HFFc6 (cell line): ENCODE results near the gene CACNB4. TPM values are rescaled to one million over a fixed set of nuclear protein-coding genes. Genes with fewer than 3 reads are reported as not detected.
"Not testable (repeated sequence)": the region's sequence is repeated elsewhere in the genome, so short reads cannot be mapped to it uniquely, and the experiment has no call there.

Experiments
- DNase-seq: peaks from one replicate; pipeline ENCODE4 v3.0.0-alpha.2; 2018
- H3K27ac Mint-ChIP-seq: 2 replicates; pipeline ENCODE4 v1.8.0; 2020; ENCODE audit warnings: mild to moderate bottlenecking, mixed read lengths
- H3K27me3 Mint-ChIP-seq: 2 replicates; pipeline ENCODE4 v1.8.0; 2021; ENCODE audit warnings: mild to moderate bottlenecking, moderate library complexity, mixed read lengths; ENCODE audit not compliant: insufficient read depth
- H3K36me3 Mint-ChIP-seq: 2 replicates; pipeline ENCODE4 v1.8.0; 2021; ENCODE audit warnings: low read depth, mixed read lengths
- H3K4me1 Mint-ChIP-seq: 2 replicates; pipeline ENCODE4 v1.8.0; 2020; ENCODE audit warnings: low read depth, mixed read lengths
- H3K4me3 Mint-ChIP-seq: 2 replicates; pipeline ENCODE4 v1.8.0; 2020; ENCODE audit warnings: mild to moderate bottlenecking, moderate library complexity, mixed read lengths
- H3K9me3 Mint-ChIP-seq: 2 replicates; pipeline ENCODE4 v1.8.0; 2020; ENCODE audit warnings: mild to moderate bottlenecking, mixed read lengths
- total RNA-seq, 6 experiments: library from RNA; stranded (reverse); fragmentation: NEBNext Ultra II Directional; extraction: Animal tissue kit (Norgen Biotek cat#: 25700); gene quantifications; 2 replicates in 1 of 6; 3 replicates in 5 of 6; pipeline ENCODE4 v1.2.3, GENCODE V29; 2021
- TF ChIP-seq, protein P1 (sequence below): fragments of 200-600 bp; sonication (generic); IDR thresholded peaks from 2 replicates; pipeline ENCODE4 v1.5.0; 2021; ENCODE audit warnings: antibody characterized with exemption, mild to moderate bottlenecking

The CACNB4 gene
- total RNA-seq, 6 experiments from 2014 or later = 0.05 to 0.23 (median 0.21) TPM; not detected in 3

DNA sequence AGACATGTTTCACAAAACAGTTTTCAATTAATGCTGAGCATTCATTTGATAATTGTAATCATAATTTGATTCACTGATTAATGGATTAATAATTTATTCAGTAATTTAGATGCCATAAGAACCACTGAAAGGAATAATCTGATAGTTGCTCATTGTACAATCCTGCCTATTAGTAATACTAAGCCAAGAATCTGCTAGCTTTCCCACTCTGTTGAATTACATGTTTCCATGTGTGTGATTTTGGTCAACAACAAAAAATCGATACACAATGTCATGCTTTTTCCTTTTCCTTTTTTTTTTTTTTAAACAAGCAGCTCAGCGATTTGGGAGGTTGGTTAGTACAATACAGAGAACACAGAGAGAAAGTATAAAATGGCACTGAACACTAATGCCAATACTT lies 296.5 kb downstream of the CACNB4 start:
- H3K4me3 Mint-ChIP-seq = no peak overlapping the region
- TF ChIP-seq, protein P1, sequence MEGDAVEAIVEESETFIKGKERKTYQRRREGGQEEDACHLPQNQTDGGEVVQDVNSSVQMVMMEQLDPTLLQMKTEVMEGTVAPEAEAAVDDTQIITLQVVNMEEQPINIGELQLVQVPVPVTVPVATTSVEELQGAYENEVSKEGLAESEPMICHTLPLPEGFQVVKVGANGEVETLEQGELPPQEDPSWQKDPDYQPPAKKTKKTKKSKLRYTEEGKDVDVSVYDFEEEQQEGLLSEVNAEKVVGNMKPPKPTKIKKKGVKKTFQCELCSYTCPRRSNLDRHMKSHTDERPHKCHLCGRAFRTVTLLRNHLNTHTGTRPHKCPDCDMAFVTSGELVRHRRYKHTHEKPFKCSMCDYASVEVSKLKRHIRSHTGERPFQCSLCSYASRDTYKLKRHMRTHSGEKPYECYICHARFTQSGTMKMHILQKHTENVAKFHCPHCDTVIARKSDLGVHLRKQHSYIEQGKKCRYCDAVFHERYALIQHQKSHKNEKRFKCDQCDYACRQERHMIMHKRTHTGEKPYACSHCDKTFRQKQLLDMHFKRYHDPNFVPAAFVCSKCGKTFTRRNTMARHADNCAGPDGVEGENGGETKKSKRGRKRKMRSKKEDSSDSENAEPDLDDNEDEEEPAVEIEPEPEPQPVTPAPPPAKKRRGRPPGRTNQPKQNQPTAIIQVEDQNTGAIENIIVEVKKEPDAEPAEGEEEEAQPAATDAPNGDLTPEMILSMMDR = no peak
- DNase-seq = no peak
- no peak overlapping the region for H3K27ac Mint-ChIP-seq
- H3K27me3 Mint-ChIP-seq = no peaks in the 10 kb centered on the region
- peaks cover 7% of the 10 kb centered on the region; the same call in 1 of the 2 replicates for H3K36me3 Mint-ChIP-seq
- H3K4me1 Mint-ChIP-seq = peaks cover 2% of the 10 kb centered on the region; the same call in 1 of the 2 replicates
- no peaks in the 10 kb centered on the region for H3K9me3 Mint-ChIP-seq

DNA sequence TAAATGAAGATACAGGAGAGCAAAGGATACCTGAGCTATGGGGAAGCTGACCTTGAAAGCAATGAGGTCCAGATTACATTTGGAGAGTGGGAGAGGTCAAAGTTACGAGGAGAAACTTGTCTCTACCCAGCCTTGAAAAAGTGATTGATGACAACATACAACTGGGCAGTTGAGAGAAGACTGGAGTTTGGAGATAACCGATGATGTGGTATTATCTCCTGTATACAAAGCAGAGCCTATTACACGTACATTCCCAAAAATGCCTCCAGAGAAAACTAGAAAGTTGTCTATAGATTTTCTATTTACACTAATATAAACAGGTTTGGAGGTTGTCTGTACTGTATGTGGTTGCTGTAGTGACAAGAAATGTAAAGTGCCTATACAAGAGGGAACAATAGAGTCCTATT lies 299.0 kb downstream of the CACNB4 start:
- Mint-ChIP-seq H3K9me3 (no peaks in the 10 kb centered on the region), H3K4me1 (peaks cover 22% of the 10 kb centered on the region), H3K27ac (no peak overlapping the region), H3K27me3 (no peaks in the 10 kb centered on the region), H3K36me3 (peaks cover 7% of the 10 kb centered on the region; the same call in 1 of the 2 replicates), H3K4me3 (no peak overlapping the region)
- DNase-seq = no peak
- TF ChIP-seq, protein P1 = no peak

DNA sequence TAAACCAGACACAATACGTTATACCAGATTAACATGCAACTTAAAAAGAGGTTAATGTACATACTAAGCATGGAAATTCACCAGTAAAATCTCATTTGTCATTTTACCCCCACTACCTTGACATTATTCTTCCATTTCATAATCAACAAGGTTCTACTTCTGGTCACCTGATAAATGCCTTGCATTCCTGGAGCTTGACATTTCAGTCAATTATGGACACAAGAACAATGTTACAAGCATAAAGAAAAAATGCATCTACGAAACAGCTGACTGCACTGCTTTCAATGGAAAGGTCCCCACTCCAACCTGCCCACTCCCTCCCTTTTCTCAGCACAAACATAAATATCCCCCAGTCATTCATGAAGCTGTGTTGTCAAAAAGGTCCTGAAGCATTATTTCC lies 302.1 kb downstream of the CACNB4 start:
- DNase-seq = no peak
- TF ChIP-seq, protein P1 = no peak
- Mint-ChIP-seq H3K36me3 (peaks cover 8% of the 10 kb centered on the region), H3K4me1 (peaks cover 22% of the 10 kb centered on the region), H3K27me3 (no peaks in the 10 kb centered on the region), H3K9me3 (no peaks in the 10 kb centered on the region), H3K4me3 (no peak overlapping the region), H3K27ac (no peak overlapping the region; the same call in 1 of the 2 replicates)

DNA sequence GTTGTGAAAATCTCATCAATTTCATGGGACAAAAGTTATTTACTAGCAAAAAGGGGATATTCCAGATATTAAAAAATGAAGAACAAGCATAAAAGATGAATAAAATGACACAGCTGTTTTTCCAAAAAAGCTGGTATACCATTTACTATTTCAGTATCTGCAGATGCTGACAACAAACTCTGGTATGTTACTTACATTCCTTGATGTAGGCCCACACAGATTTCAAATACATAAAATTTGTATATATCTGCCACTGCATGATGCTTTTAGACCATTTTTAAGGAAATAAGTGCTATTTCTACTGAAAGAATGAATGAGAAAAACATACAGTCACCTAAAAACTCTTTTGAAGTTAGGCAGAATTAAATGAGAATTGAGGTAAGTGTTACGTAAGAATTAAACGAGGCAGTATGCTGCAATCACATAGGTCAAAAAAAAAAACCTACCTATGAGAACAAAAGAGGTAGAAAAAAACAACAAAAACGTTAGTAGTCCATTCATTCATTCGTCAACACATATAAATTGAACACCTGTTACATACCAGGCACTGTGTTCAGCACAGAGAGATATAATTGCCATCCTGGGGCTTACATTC lies 303.1 kb downstream of the CACNB4 start:
- Mint-ChIP-seq H3K4me1 (peaks cover 22% of the 10 kb centered on the region), H3K36me3 (peaks cover 12% of the 10 kb centered on the region), H3K27me3 (no peaks in the 10 kb centered on the region), H3K4me3 (no peak overlapping the region), H3K9me3 (no peaks in the 10 kb centered on the region), H3K27ac (peak overlapping the region; percentile 36; the same call in 1 of the 2 replicates)
- TF ChIP-seq, protein P1 = no peak
- no peak for DNase-seq

DNA sequence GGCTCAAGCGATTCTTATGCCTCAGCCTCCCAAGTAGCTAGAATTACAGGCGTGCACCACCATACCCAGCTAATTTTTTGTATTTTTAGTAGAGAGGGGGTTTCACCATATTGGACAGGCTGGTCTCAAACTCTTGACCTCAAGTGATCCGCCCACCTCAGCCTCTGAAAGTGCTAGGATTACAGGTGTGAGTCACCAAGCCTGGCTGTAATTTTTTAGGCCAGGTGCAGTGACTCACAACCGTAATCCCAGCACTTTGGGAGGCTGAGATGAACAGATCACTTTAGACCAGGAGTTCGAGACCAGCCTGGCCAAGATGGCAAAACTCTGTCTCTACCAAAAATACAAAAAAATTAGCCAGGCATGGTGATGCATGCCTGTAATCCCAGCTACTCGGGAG lies 304.4 kb downstream of the CACNB4 start:
- H3K27me3 Mint-ChIP-seq, H3K9me3 Mint-ChIP-seq, DNase-seq, H3K27ac Mint-ChIP-seq, H3K4me3 Mint-ChIP-seq: not testable (repeated sequence)
- Mint-ChIP-seq H3K36me3 (peaks cover 12% of the 10 kb centered on the region), H3K4me1 (peaks cover 22% of the 10 kb centered on the region)

DNA sequence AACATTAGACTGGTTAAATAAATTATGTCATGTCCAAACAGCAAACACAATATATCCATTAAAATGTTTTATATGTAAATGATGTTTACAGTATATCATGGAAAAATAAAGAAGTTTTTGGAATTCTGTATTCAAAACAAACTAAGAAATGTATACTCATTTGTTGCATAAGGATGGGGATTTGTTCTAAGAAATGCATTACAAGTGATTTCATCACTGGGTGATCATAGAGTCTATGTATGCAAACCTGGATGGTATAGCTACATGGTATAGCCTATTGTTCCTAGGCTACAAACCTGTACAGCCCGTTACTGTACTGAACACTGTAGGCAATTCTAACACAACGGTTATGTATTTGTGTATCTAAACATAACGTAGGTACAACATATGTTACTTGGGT lies 305.7 kb downstream of the CACNB4 start:
- Mint-ChIP-seq H3K27ac (no peak overlapping the region), H3K4me1 (peaks cover 22% of the 10 kb centered on the region), H3K4me3 (no peak overlapping the region), H3K27me3 (no peaks in the 10 kb centered on the region), H3K36me3 (peaks cover 12% of the 10 kb centered on the region), H3K9me3 (no peaks in the 10 kb centered on the region)
- DNase-seq = no peak
- TF ChIP-seq, protein P1 = no peak
